K562 (cell line): ENCODE measurements around the gene ERVFRD-1. TPM values are rescaled to one million over a fixed set of nuclear protein-coding genes. Genes with fewer than 3 reads are reported as not detected.
A peak's percentile ranks its signal among the peaks of the same experiment; 100 is the strongest.

Source experiments
- ATF2 ChIP-seq: sonication (generic); formaldehyde crosslinking; IDR thresholded peaks from 2 replicates; pipeline ENCODE4 v1.8.1; 2022; ENCODE audit warnings: missing genetic modification reagents
- BACH1 ChIP-seq: fragments of 200-800 bp; sonication (Bioruptor generic); IDR thresholded peaks from 2 replicates; pipeline ENCODE4 v1.6.1; 2016; ENCODE audit warnings: missing genetic modification characterization, missing compliant biosample characterization
- CCNT2 ChIP-seq: IDR thresholded peaks from 2 replicates; pipeline ENCODE4 v1.6.1; 2011; ENCODE audit warnings: borderline replicate concordance, low read depth, mild to moderate bottlenecking, moderate library complexity, mixed read lengths, low read length; ENCODE audit not compliant: insufficient read length; ENCODE audit errors: extremely low read depth
- FOXK1 ChIP-seq: sonication (generic); formaldehyde crosslinking; IDR thresholded peaks from 2 replicates; pipeline ENCODE4 v1.8.0; 2022; ENCODE audit warnings: missing genetic modification reagents, mild to moderate bottlenecking, borderline replicate concordance
- GABPB1 ChIP-seq: sonication (generic); formaldehyde crosslinking; IDR thresholded peaks from 2 replicates; pipeline ENCODE4 v1.8.0; 2022; ENCODE audit warnings: mild to moderate bottlenecking, missing genetic modification reagents
- GTF2E2 ChIP-seq: fragments of 200-800 bp; sonication (Bioruptor generic); IDR thresholded peaks from 2 replicates; pipeline ENCODE4 v1.6.1; 2016; ENCODE audit warnings: missing genetic modification characterization, missing compliant biosample characterization
- HMBOX1 ChIP-seq: sonication (generic); IDR thresholded peaks from 2 replicates; pipeline ENCODE4 v1.6.1; 2016
- JUND ChIP-seq, 2 experiments: IDR thresholded peaks; 2 replicates in 1 of 2; 3 replicates in 1 of 2; pipeline ENCODE4 v1.6.1; 2011; ENCODE audit warnings: borderline replicate concordance in 2 of 2, low read depth in 2 of 2, low read length in 2 of 2, improper control_type of control experiment in 1 of 2, missing biosample characterization in 1 of 2, missing genetic modification characterization in 1 of 2, missing genetic modification reagents in 1 of 2
- NR2C2 ChIP-seq, 2 experiments: fragments of 200-800 bp in 1 of 2; sonication (Bioruptor generic) in 1 of 2; sonication (generic) in 1 of 2; formaldehyde crosslinking in 1 of 2; IDR thresholded peaks; 2 replicates each; pipeline versions ENCODE4 v1.6.1 to v1.8.0; 2016 to 2022; ENCODE audit warnings: mild to moderate bottlenecking in 1 of 2, missing compliant biosample characterization in 1 of 2, missing genetic modification characterization in 1 of 2, missing genetic modification reagents in 1 of 2
- PREB ChIP-seq: sonication (generic); formaldehyde crosslinking; IDR thresholded peaks from 2 replicates; pipeline ENCODE4 v1.8.1; 2023; ENCODE audit warnings: mild to moderate bottlenecking, missing genetic modification reagents
- REST ChIP-seq, 2 experiments: fragments of 450-650 bp; formaldehyde crosslinking in 1 of 2; IDR thresholded peaks; 2 replicates each; pipeline versions ENCODE4 v1.4.0 to v1.6.1; 2014 to 2020; ENCODE audit warnings: mild to moderate bottlenecking in 2 of 2, borderline replicate concordance in 1 of 2, low read depth in 1 of 2
- SIN3B ChIP-seq: fragments of 450-650 bp; IDR thresholded peaks from 2 replicates; pipeline ENCODE4 v1.6.1; 2017; ENCODE audit warnings: low read depth, mild to moderate bottlenecking, moderate library complexity
- ZNF121 ChIP-seq: sonication (generic); formaldehyde crosslinking; conservative IDR thresholded peaks from 2 replicates; pipeline ENCODE4 v1.8.0; 2022; ENCODE audit warnings: missing genetic modification reagents
- polyA plus RNA-seq, 8 experiments: library from polyadenylated mRNA; depleted of rRNA in 4 of 8; stranded (reverse) in 5 of 8; unstranded in 3 of 8; fragments of >200 nt; fragmentation: Nextera tagmentation in 2 of 8; fragmentation: Illumina TruSeq in 1 of 8; extraction: Ambion mirVana in 2 of 8; extraction: Trizol in 1 of 8; gene quantifications; 2 replicates each; pipeline versions ENCODE4 v1.2.1 to v1.2.3, GENCODE V29; 2011 to 2014; ENCODE audit warnings: inconsistent platforms in 1 of 8, missing spikeins in 1 of 8
- total RNA-seq, 7 experiments: library from RNA; depleted of rRNA in 6 of 7; stranded (reverse); fragments of >200 nt in 6 of 7; fragmentation: Illumina TruSeq in 2 of 7; extraction: Trizol in 2 of 7; gene quantifications; 2 replicates each; pipeline versions ENCODE4 v1.2.1 to v1.2.3, GENCODE V29; 2011 to 2021; ENCODE audit warnings: low replicate concordance in 1 of 7

The ERVFRD-1 gene
- total and polyA plus RNA-seq, 9 of the 15 experiments (the other 6 are each of a cell fraction or from before 2014, with no cell fraction given), result 0.05 to 0.14 (median 0.09) TPM; not detected in 2

GRCh38 chr6:11093626-11094410, 17.7 kb downstream of the ERVFRD-1 start, which contains the start of gene SMIM13 (continued):
- no peak; the same call in 1 of the 2 replicates for TF ChIP-seq GTF2E2 (tag)
- no peak; the same call in 1 of the 2 replicates for TF ChIP-seq NR2C2 (CRISPR knock-in tag; IDR thresholded peaks at IDR 0.05)
- TF ChIP-seq NR2C2 (tag; IDR thresholded peaks at IDR 0.05), result peak; percentile 85
- TF ChIP-seq REST (IDR thresholded peaks at IDR 0.05; ENCODE audit: borderline replicate concordance), result no peak
- TF ChIP-seq REST (CRISPR knock-in tag; IDR thresholded peaks at IDR 0.05; ENCODE audit: low read depth), result peak; percentile 86
- peak; percentile 72 for TF ChIP-seq GABPB1
- no peak; the same call in 1 of the 2 replicates for TF ChIP-seq BACH1 (tag)
- TF ChIP-seq HMBOX1, result no peak; the same call in 1 of the 2 replicates
- TF ChIP-seq ZNF121 (CRISPR knock-in tag), result no peak
- peak; percentile 59 for TF ChIP-seq CCNT2
- no peak for TF ChIP-seq ATF2
- TF ChIP-seq FOXK1 (CRISPR knock-in tag), result peak; percentile 64; the same call in 1 of the 2 replicates
- peak; percentile 42 for TF ChIP-seq SIN3B
- TF ChIP-seq JUND (IDR thresholded peaks at IDR 0.05; ENCODE audit: borderline replicate concordance, low read depth, low read length), result peak; percentile 59; the same call in 1 of the 2 replicates
- TF ChIP-seq JUND (tag; IDR thresholded peaks at IDR 0.05; ENCODE audit: borderline replicate concordance, low read depth, low read length), result peak; percentile 30; the same call in 1 of the 3 replicates
- no peak for TF ChIP-seq PREB
